Muscle layer of duodenum (tissue), 2 donors: Measurements from ENCODE around the gene PRKCD.

ENCODE experiments used
- H3K27ac ChIP-seq: one replicate; pipeline ENCODE4 v1.7.0; 2013; ENCODE audit warnings: mild to moderate bottlenecking, low read length
- H3K27me3 ChIP-seq: one replicate; pipeline ENCODE4 v1.7.0; 2013; ENCODE audit warnings: low read depth, mild to moderate bottlenecking, control low read depth, low read length
- H3K36me3 ChIP-seq, 2 donors: one replicate each; pipeline ENCODE4 v1.7.0; 2013; ENCODE audit warnings: low read length in 2 of 2, control low read depth in 1 of 2, mild to moderate bottlenecking in 1 of 2; ENCODE audit not compliant: insufficient read depth in 2 of 2, control insufficient read depth in 1 of 2
- H3K4me1 ChIP-seq, 2 donors: one replicate each; pipeline ENCODE4 v1.7.0; 2013; ENCODE audit warnings: low read length in 2 of 2, mild to moderate bottlenecking in 2 of 2, control low read depth in 1 of 2, moderate library complexity in 1 of 2; ENCODE audit not compliant: insufficient read depth in 2 of 2, control insufficient read depth in 1 of 2
- H3K4me3 ChIP-seq, 2 donors: one replicate each; pipeline ENCODE4 v1.7.0; 2013; ENCODE audit warnings: low read length in 2 of 2, low read depth in 1 of 2, mild to moderate bottlenecking in 1 of 2
- H3K9me3 ChIP-seq, 2 donors: one replicate each; pipeline ENCODE4 v1.7.0; 2013; ENCODE audit warnings: low read length in 2 of 2, control low read depth in 1 of 2, mild to moderate bottlenecking in 1 of 2; ENCODE audit not compliant: control insufficient read depth in 1 of 2
- donor health status: healthy.

PRKCD gene

DNA sequence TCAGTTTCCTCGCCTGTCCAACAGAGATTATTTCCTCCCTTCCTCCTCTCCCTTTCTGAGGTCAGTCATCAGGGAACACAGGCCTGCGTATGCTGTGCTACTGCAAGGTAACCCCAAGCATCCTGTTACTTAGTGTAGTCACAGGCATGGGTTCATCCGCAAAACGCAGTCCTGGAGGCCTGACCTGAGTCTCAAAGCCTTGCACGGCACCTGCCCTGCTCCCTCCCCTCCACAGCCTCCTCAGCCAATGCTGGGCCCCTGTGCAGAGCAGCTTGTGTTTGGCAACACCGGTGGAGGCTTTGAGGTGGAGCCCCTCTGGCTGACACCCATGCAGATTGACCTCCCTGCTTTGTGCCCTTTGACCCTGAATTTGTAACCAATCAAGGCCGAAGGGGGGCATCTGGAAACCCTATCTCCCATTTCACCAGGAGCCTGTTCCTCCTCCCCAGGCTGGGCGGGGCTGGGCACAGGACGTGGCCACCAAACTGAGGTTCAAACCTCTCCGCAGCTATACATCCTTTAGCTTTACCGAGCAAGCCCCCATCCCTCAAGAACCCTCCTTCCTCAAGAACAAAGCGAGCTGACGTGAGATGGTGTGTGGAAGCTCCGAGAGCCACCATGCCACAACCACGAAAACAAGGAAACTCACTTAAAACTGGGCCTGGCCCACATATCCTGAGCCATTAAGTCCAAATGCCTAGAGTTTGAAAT, 73.3 kb downstream of the PRKCD start:
- H3K9me3 ChIP-seq = no peaks in the 10 kb centered on the region
- H3K27ac ChIP-seq = no peak overlapping the region
- H3K36me3 ChIP-seq = peaks cover 61 to 80% of the 10 kb centered on the region in 2 donors
- no peaks in the 10 kb centered on the region for H3K27me3 ChIP-seq
- peaks cover 10 to 24% of the 10 kb centered on the region in 2 donors for H3K4me1 ChIP-seq
- no peak overlapping the region for H3K4me3 ChIP-seq

DNA sequence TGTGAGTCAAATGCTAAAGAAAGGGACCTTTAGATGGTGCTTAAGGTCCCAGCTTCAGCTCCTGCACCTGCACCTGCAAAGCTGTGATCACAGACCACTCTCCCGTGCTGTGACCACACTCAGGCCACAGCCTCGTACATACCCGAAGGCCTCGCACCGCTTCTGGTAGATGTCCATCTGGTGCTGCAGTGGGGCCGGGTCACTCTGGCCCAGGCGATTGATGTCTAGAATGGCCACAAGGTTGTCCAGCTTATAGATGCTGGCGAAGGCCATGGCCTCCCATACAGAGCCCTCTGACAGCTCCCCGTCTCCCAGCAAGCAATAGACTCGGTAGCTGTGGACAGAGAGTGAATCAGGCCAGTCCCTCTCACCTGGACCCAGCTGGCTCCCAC, 73.8 kb downstream of the PRKCD start:
- Histone ChIP-seq H3K4me1 (peaks cover 10 to 24% of the 10 kb centered on the region in 2 donors), H3K36me3 (peaks cover 56 to 80% of the 10 kb centered on the region in 2 donors), H3K27ac (no peak overlapping the region)

GRCh38 chr3:53235545-53235944, 74.5 kb downstream of the PRKCD start:
- H3K4me3 ChIP-seq = no peak overlapping the region
- no peaks in the 10 kb centered on the region for H3K9me3 ChIP-seq
- H3K27ac ChIP-seq = no peak overlapping the region
- H3K27me3 ChIP-seq = no peaks in the 10 kb centered on the region
- H3K36me3 ChIP-seq = peaks cover 57 to 78% of the 10 kb centered on the region in 2 donors
- H3K4me1 ChIP-seq = peaks cover 10 to 24% of the 10 kb centered on the region in 2 donors

More for the DNA sequence above, 73.8 kb downstream of the PRKCD start:
- no peaks in the 10 kb centered on the region for H3K27me3 ChIP-seq
- no peak overlapping the region for H3K4me3 ChIP-seq
- H3K9me3 ChIP-seq = no peaks in the 10 kb centered on the region

- H3K4me3 ChIP-seq = no peak overlapping the region
- H3K9me3 ChIP-seq = no peaks in the 10 kb centered on the region
- H3K36me3 ChIP-seq = peaks cover 56 to 78% of the 10 kb centered on the region in 2 donors
- no peaks in the 10 kb centered on the region for H3K27me3 ChIP-seq
- peak overlapping the region; percentile 49 for H3K27ac ChIP-seq
- peaks cover 10 to 24% of the 10 kb centered on the region in 2 donors for H3K4me1 ChIP-seq
Observed at GRCh38 chr3:53236112-53236841, 75.3 kb downstream of the PRKCD start.

- H3K9me3 ChIP-seq = no peaks in the 10 kb centered on the region
- no peak overlapping the region for H3K4me3 ChIP-seq
- H3K27me3 ChIP-seq = no peaks in the 10 kb centered on the region
- peak overlapping the region; percentile 14 for H3K27ac ChIP-seq
- peaks cover 49 to 69% of the 10 kb centered on the region in 2 donors for H3K36me3 ChIP-seq
- peaks cover 10 to 32% of the 10 kb centered on the region in 2 donors for H3K4me1 ChIP-seq
Observed at GRCh38 chr3:53238051-53238850, 77.2 kb downstream of the PRKCD start.

DNA sequence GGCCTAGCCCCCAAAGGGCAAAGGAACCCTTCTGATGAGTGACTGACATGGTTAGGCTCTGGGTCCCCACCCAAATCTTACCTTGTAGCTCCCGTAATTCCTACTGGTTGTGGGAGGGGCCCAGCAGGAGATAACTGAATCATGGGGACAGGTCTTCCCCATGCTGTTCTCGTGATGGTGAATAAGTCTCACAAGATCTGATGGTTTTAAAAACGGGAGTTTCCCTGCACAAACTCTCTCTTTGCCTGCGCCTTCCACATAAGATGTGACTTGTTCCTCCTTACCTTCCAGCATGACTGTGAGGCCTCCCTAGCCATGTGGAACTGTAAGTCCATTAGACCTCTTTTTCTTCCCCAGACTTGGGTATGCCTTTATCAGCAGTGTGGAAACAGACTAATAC, 77.9 kb downstream of the PRKCD start:
- H3K4me1 ChIP-seq = peaks cover 10 to 39% of the 10 kb centered on the region in 2 donors
- H3K9me3 ChIP-seq = no peaks in the 10 kb centered on the region
- no peaks in the 10 kb centered on the region for H3K27me3 ChIP-seq
- H3K36me3 ChIP-seq = peaks cover 42 to 64% of the 10 kb centered on the region in 2 donors
- H3K27ac ChIP-seq = peak overlapping the region; percentile 14
- no peak overlapping the region for H3K4me3 ChIP-seq

- H3K36me3 ChIP-seq = peaks cover 33 to 55% of the 10 kb centered on the region in 2 donors
- H3K27ac ChIP-seq = no peak overlapping the region
- H3K4me1 ChIP-seq = peaks cover 10 to 46% of the 10 kb centered on the region in 2 donors
- no peak overlapping the region for H3K4me3 ChIP-seq
- H3K9me3 ChIP-seq = no peaks in the 10 kb centered on the region
- no peaks in the 10 kb centered on the region for H3K27me3 ChIP-seq
Observed at GRCh38 chr3:53239800-53240199, 78.8 kb downstream of the PRKCD start.

DNA sequence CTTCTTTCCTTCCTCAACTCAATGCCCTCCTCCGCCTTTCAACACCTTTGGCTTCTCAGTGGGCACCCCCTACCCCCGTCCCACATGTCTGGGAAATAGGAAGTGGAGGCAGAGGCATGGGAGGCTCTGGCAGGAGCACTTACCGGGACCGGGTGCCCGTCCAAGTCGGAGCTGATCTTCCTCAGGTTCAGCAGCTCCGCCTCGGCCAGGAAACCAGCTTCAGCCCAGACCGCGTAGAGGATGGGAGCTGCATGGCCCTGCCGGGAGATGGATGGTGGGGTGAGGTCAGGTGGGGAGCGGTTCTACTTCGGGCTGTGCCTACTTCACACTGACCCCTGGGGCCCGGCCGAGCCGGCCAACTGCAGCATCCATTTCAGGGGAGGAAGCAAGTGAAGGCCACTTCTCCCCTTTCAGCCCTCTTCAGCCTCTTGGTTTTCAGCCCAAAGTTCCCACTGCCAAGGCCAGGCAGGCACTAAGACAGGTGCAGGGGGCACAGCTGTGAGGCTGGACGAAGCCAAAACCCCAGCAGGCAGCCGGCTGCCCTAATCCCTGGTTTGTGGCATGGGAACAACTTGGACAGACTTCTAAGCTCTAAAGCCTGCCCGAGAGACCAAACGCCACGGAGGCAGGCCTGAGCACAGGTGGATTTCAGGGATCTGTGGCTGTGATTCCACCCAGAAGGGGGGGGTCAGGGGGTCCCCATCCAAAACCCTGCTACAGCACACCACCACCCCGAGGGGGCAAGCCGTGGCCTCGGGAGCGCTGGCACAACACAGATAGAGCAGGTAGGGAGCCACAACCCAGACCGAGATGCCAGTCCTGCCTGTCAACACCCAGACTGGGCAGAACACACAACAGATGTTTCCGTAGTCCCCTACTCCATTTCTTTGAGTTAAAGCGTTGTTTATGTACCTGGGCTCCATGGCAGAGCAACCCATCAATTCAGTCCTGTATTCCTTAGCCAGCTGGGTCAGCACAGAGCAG, 80.3 kb downstream of the PRKCD start:
- Histone ChIP-seq H3K27me3 (no peaks in the 10 kb centered on the region), H3K27ac (no peak overlapping the region), H3K4me3 (no peak overlapping the region), H3K36me3 (peaks cover 32 to 52% of the 10 kb centered on the region in 2 donors), H3K9me3 (no peaks in the 10 kb centered on the region), H3K4me1 (peaks cover 6 to 40% of the 10 kb centered on the region in 2 donors)

- H3K36me3 ChIP-seq = peaks cover 26 to 45% of the 10 kb centered on the region in 2 donors
- no peaks in the 10 kb centered on the region for H3K9me3 ChIP-seq
- H3K4me1 ChIP-seq = peaks cover 0 to 33% of the 10 kb centered on the region in 2 donors
- H3K4me3 ChIP-seq = no peak overlapping the region
- H3K27ac ChIP-seq = no peak overlapping the region
- H3K27me3 ChIP-seq = no peaks in the 10 kb centered on the region
Observed at GRCh38 chr3:53242155-53242554, 81.1 kb downstream of the PRKCD start.
